GM18499 (cell line): ENCODE results near the gene RNH1.

Source experiments
- ATAC-seq: cut with Tn5 transposase; IDR thresholded peaks from one replicate; pipeline ENCODE4 v1.9.1; 2021; ENCODE audit warnings: moderate number of reproducible peaks; ENCODE audit not compliant: insufficient read depth, unreplicated experiment

RNH1 gene

GRCh38 chr11:538431-539051 is 31.5 kb upstream of the RNH1 start:
- ATAC-seq: no peak

- no peak for ATAC-seq
These were observed 30.8 kb upstream of the RNH1 start for GRCh38 chr11:537622-538430.

- no peak for ATAC-seq
These were observed 30.0 kb upstream of the RNH1 start, which contains the start of gene LRRC56 for GRCh38 chr11:536841-537621. Gene LRRC56 (plus strand): TSS chr11:537527. CDS start chr11:540685, 3,158 bp downstream.

GRCh38 chr11:535519-536454 is 28.7 kb upstream of the RNH1 start, which contains the start of gene HRAS:
Gene HRAS (minus strand): TSS chr11:535576.
- ATAC-seq: peak; percentile 41

- peak; percentile 4 for ATAC-seq
These were observed 28.1 kb upstream of the RNH1 start for GRCh38 chr11:535210-535518.

GRCh38 chr11:534396-535209 is 27.6 kb upstream of the RNH1 start:
- ATAC-seq: no peak

- no peak for ATAC-seq
These were observed 26.7 kb upstream of the RNH1 start for GRCh38 chr11:533586-534395.

- no peak for ATAC-seq
These were observed 26.0 kb upstream of the RNH1 start for GRCh38 chr11:532986-533585.

- ATAC-seq: no peak
These were observed 25.5 kb upstream of the RNH1 start for GRCh38 chr11:532527-532985.

GRCh38 chr11:531919-532526 is 25.0 kb upstream of the RNH1 start:
- ATAC-seq: no peak

- no peak for ATAC-seq
These were observed 24.2 kb upstream of the RNH1 start for GRCh38 chr11:530960-531831.

- ATAC-seq: no peak
These were observed 22.8 kb upstream of the RNH1 start for GRCh38 chr11:529728-530411.

GRCh38 chr11:528815-529727 is 22.0 kb upstream of the RNH1 start:
- ATAC-seq: no peak

GRCh38 chr11:528166-528814 is 21.2 kb upstream of the RNH1 start:
- ATAC-seq: no peak

- no peak for ATAC-seq
These were observed 19.1 kb upstream of the RNH1 start for GRCh38 chr11:526192-526591.
